ENCODE results near the gene TBC1D32. TPM values are rescaled to one million over a fixed set of nuclear protein-coding genes. Genes with fewer than 3 reads are reported as not detected.
"Not testable (repeated sequence)": the region's sequence is repeated elsewhere in the genome, so short reads cannot be mapped to it uniquely, and the experiment has no call there.

Gene TBC1D32
- total RNA-seq, 1 donor from 2014 or later = 3.1 TPM

- DNase-seq (ENCODE audit: missing footprints) = no peak
- no peak for ATAC-seq
- intact Hi-C loops (cut with DNase I) = loop anchor here (10.0 kb wide), 2 partner anchors 849 to 1059 kb away; partner anchors contain the start of gene HSF2
Measured at GRCh38 chr6:121335087-121336008, 1.1 kb upstream of the TBC1D32 start.

- not testable (repeated sequence) for DNase-seq (ENCODE audit: missing footprints); ATAC-seq
- intact Hi-C loops (cut with DNase I) = loop anchor here (10.0 kb wide), 2 partner anchors 851 to 1061 kb away; partner anchors contain the start of gene HSF2
Measured at GRCh38 chr6:121333694-121334093, 586 bp downstream of the TBC1D32 start.

GRCh38 chr6:121333196-121333595, 1.1 kb downstream of the TBC1D32 start:
- ATAC-seq (no peak), DNase-seq (ENCODE audit: missing footprints) (no peak)
- intact Hi-C loops (cut with DNase I) = loop anchor here (10.0 kb wide), 2 partner anchors 852 to 1062 kb away; partner anchors contain the start of gene HSF2

- no peak for DNase-seq (ENCODE audit: missing footprints)
- ATAC-seq = no peak
- intact Hi-C loops (cut with DNase I) = loop anchor here (10.0 kb wide), 2 partner anchors 854 to 1064 kb away; partner anchors contain the start of gene HSF2
Measured at GRCh38 chr6:121330516-121330915, 3.8 kb downstream of the TBC1D32 start.

GRCh38 chr6:121321282-121321681, 13.0 kb downstream of the TBC1D32 start:
- DNase-seq (ENCODE audit: missing footprints) (no peak), ATAC-seq (no peak)
- intact Hi-C loops (cut with DNase I) = no loop called here

- ATAC-seq (no peak), DNase-seq (ENCODE audit: missing footprints) (no peak)
- intact Hi-C loops (cut with DNase I) = no loop called here
Measured at GRCh38 chr6:121319603-121320002, 14.7 kb downstream of the TBC1D32 start.

GRCh38 chr6:121319112-121319553, 15.1 kb downstream of the TBC1D32 start:
- DNase-seq (ENCODE audit: missing footprints) (no peak), ATAC-seq (no peak)
- intact Hi-C loops (cut with DNase I) = no loop called here

- intact Hi-C loops (cut with DNase I) = no loop called here
- DNase-seq (ENCODE audit: missing footprints) (no peak), ATAC-seq (no peak)
Measured at GRCh38 chr6:121314381-121315112, 19.7 kb downstream of the TBC1D32 start.

- ATAC-seq; DNase-seq (ENCODE audit: missing footprints); intact Hi-C loops (cut with DNase I): not testable (repeated sequence)
Measured at GRCh38 chr6:121311814-121312213, 22.5 kb downstream of the TBC1D32 start.

- intact Hi-C loops (cut with DNase I) = no loop called here
- no peak for ATAC-seq
- DNase-seq (ENCODE audit: missing footprints) = no peak
Measured at GRCh38 chr6:121310495-121310894, 23.8 kb downstream of the TBC1D32 start.

- intact Hi-C loops (cut with DNase I) = loop anchor here (10.0 kb wide), 1 partner anchor 255 kb away; no protein-coding TSS in a partner anchor
Measured at GRCh38 chr6:121309768-121310469, 24.4 kb downstream of the TBC1D32 start.

GRCh38 chr6:121305957-121306607, 28.2 kb downstream of the TBC1D32 start:
- DNase-seq (ENCODE audit: missing footprints) = no peak
- ATAC-seq = no peak
- intact Hi-C loops (cut with DNase I) = loop anchor here (10.0 kb wide), 1 partner anchor 251 kb away; no protein-coding TSS in a partner anchor

More at GRCh38 chr6:121309768-121310469, 24.4 kb downstream of the TBC1D32 start:
- ATAC-seq (no peak), DNase-seq (ENCODE audit: missing footprints) (no peak)

GRCh38 chr6:121302882-121303281, 31.4 kb downstream of the TBC1D32 start:
- no peak for ATAC-seq
- no peak for DNase-seq (ENCODE audit: missing footprints)
- intact Hi-C loops (cut with DNase I) = loop anchor here (10.0 kb wide), 1 partner anchor 248 kb away; no protein-coding TSS in a partner anchor

- intact Hi-C loops (cut with DNase I) = loop anchor here (10.0 kb wide), 1 partner anchor 246 kb away; no protein-coding TSS in a partner anchor
- not testable (repeated sequence) for DNase-seq (ENCODE audit: missing footprints)
Measured at GRCh38 chr6:121301156-121301555, 33.1 kb downstream of the TBC1D32 start.

GRCh38 chr6:121297694-121298093, 36.6 kb downstream of the TBC1D32 start:
- intact Hi-C loops (cut with DNase I) = no loop called here
- DNase-seq (ENCODE audit: missing footprints) = no peak
- ATAC-seq = no peak

More at GRCh38 chr6:121301156-121301555, 33.1 kb downstream of the TBC1D32 start:
- not testable (repeated sequence) for ATAC-seq

- ATAC-seq = no peak
- no peak for DNase-seq (ENCODE audit: missing footprints)
- intact Hi-C loops (cut with DNase I) = no loop called here
Measured at GRCh38 chr6:121285041-121285440, 49.2 kb downstream of the TBC1D32 start.

GRCh38 chr6:121274666-121275295, 59.5 kb downstream of the TBC1D32 start:
- no peak for DNase-seq (ENCODE audit: missing footprints)
- no peak for ATAC-seq
- intact Hi-C loops (cut with DNase I) = no loop called here

Measured in Right ventricle myocardium inferior (tissue), 1 donor.